Spleen (tissue), 11 donors: Measurements from ENCODE around the gene CLASP1. TPM values are rescaled to one million over a fixed set of nuclear protein-coding genes. Genes with fewer than 3 reads are reported as not detected.
A peak's percentile ranks its signal among the peaks of the same experiment; 100 is the strongest.

Source experiments
- DNase-seq: peaks from one replicate; pipeline ENCODE4 v3.0.0-alpha.2; 2020
- H3K27ac ChIP-seq, 8 donors: fragments of 200-600 bp; sonication (generic) in 7 of 8; 1 replicate in 4 of 8; 2 replicates in 4 of 8; pipeline versions ENCODE4 v1.5.0 to v1.8.0; 2016 to 2021; ENCODE audit warnings: inconsistent platforms in 4 of 8, mild to moderate bottlenecking in 4 of 8, moderate library complexity in 1 of 8
- H3K27me3 ChIP-seq, 7 donors: fragments of 200-600 bp; sonication (generic) in 6 of 7; replicated peaks in 1 of 7; 1 replicate in 4 of 7; 2 replicates in 3 of 7; pipeline versions ENCODE4 v1.5.0 to v1.8.0; 2016 to 2021; ENCODE audit warnings: inconsistent platforms in 3 of 7, mild to moderate bottlenecking in 1 of 7
- H3K36me3 ChIP-seq, 6 donors: fragments of 200-600 bp; sonication (generic) in 5 of 6; 1 replicate in 4 of 6; 2 replicates in 2 of 6; pipeline versions ENCODE4 v1.5.0 to v1.8.0; 2016 to 2021; ENCODE audit warnings: inconsistent platforms in 2 of 6
- H3K4me1 ChIP-seq, 6 donors: fragments of 200-600 bp; sonication (generic) in 5 of 6; 1 replicate in 3 of 6; 2 replicates in 3 of 6; pipeline versions ENCODE4 v1.5.0 to v1.8.0; 2016 to 2021; ENCODE audit warnings: inconsistent platforms in 3 of 6
- H3K4me3 ChIP-seq, 8 donors: fragments of 200-600 bp; sonication (generic) in 7 of 8; 1 replicate in 4 of 8; 2 replicates in 4 of 8; pipeline versions ENCODE4 v1.5.0 to v1.8.0; 2016 to 2021; ENCODE audit warnings: inconsistent platforms in 4 of 8, mild to moderate bottlenecking in 4 of 8, moderate library complexity in 2 of 8
- H3K9me3 ChIP-seq, 8 donors: fragments of 200-600 bp; sonication (generic) in 7 of 8; 1 replicate in 4 of 8; 2 replicates in 4 of 8; pipeline versions ENCODE4 v1.5.0 to v1.8.0; 2016 to 2021; ENCODE audit warnings: inconsistent platforms in 4 of 8
- POLR2A ChIP-seq, 3 donors: fragments of 450-650 bp; IDR thresholded peaks; one replicate each; pipeline ENCODE4 v1.5.1; 2017; ENCODE audit warnings: antibody characterized with exemption in 3 of 3, mild to moderate bottlenecking in 1 of 3
- POLR2AphosphoS5 ChIP-seq, 3 donors: sonication (generic); formaldehyde crosslinking; IDR thresholded peaks; one replicate each; pipeline ENCODE4 v1.5.1; 2017; ENCODE audit warnings: antibody characterized with exemption in 3 of 3
- WGBS, 5 donors: extraction: QIAGEN DNeasy Blood & Tissue Kit in 3 of 5; methylation state at CpG; one replicate each; pipeline versions ENCODE4 v1.1.5 to v1.1.7; 2013 to 2018; 5-methylcytosine and 5-hydroxymethylcytosine counted together
- intact Hi-C: fragments of 100-400 bp; cut with DNase I; formaldehyde crosslinking; loops from one replicate; pipeline ENCODE4 v1.15.0; 2023; ENCODE audit warnings: low total_unique reads
- polyA plus RNA-seq, 3 donors: library from polyadenylated mRNA; stranded (reverse); fragments of 200-250 nt; gene quantifications; one replicate each; pipeline ENCODE4 v1.2.1, GENCODE V29; 2013
- total RNA-seq, 7 donors: library from RNA; depleted of rRNA in 3 of 7; stranded (reverse); fragments of >200 nt in 3 of 7; fragmentation: NEBNext Ultra II Directional in 4 of 7; extraction: Animal tissue kit (Norgen Biotek cat#: 25700) in 4 of 7; gene quantifications; one replicate each; pipeline versions ENCODE4 v1.1.0 to v1.2.1, GENCODE V29; 2016 to 2021
- TF ChIP-seq, protein P1 (sequence below), 11 experiments: fragments of 200-600 bp in 7 of 11; fragments of 450-650 bp in 4 of 11; sonication (generic) in 4 of 11; IDR thresholded peaks in 8 of 11; conservative IDR thresholded peaks in 3 of 11; 1 replicate in 7 of 11; 2 replicates in 4 of 11; pipeline versions ENCODE4 v1.4.0 to v1.8.0; 2016 to 2021; ENCODE audit warnings: antibody characterized with exemption in 11 of 11, inconsistent platforms in 4 of 11, mild to moderate bottlenecking in 1 of 11
- donor health status: healthy with polysubstance abuse.
- donor health status: DM: no; HTN: no; CAD: no; lungs with moderate emphysema.
- donor health status: DM: no; HTN: no; CAD: no.
- donor health status: Bipolar disorder and iron deficiency.
- donor health status: healthy.
- donor health status: DM: no; HTN: no; CAD: no.
- donor health status: DM: yes; HTN: yes; CAD: no.

CLASP1 gene
- total and polyA plus RNA-seq, 10 donors, result 4.0 to 103 (median 71.7) TPM

DNA sequence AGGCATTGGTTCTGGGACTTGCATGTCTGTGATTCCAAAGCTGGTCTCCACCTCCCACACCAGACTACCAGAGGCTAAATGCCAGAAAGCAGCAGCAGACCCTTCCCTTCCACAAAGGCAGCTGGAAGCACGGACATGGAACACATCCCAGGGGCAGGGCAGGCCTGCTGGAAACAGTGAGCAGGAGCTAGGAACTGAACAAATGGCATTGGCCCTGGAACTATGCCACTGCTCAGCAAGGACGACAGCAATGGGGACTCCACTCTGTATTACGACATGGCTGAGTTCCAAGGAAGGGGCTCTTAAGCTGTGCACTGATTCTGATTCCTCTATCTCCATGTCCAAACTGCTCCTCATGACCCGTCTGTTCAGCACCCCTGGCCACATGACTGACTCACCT lies 286.5 kb downstream of the CLASP1 start:
- TF ChIP-seq, protein P1, sequence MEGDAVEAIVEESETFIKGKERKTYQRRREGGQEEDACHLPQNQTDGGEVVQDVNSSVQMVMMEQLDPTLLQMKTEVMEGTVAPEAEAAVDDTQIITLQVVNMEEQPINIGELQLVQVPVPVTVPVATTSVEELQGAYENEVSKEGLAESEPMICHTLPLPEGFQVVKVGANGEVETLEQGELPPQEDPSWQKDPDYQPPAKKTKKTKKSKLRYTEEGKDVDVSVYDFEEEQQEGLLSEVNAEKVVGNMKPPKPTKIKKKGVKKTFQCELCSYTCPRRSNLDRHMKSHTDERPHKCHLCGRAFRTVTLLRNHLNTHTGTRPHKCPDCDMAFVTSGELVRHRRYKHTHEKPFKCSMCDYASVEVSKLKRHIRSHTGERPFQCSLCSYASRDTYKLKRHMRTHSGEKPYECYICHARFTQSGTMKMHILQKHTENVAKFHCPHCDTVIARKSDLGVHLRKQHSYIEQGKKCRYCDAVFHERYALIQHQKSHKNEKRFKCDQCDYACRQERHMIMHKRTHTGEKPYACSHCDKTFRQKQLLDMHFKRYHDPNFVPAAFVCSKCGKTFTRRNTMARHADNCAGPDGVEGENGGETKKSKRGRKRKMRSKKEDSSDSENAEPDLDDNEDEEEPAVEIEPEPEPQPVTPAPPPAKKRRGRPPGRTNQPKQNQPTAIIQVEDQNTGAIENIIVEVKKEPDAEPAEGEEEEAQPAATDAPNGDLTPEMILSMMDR (IDR thresholded peaks at IDR 0.05 in 8 of 11, conservative IDR thresholded peaks at IDR 0.05 in 3 of 11), result no peak
- TF ChIP-seq POLR2AphosphoS5 (IDR thresholded peaks at IDR 0.05) (no peak), POLR2A (IDR thresholded peaks at IDR 0.05) (no peak)
- WGBS, 5 donors, result 70 to 77% (median 76%) methylated on average over 4 of the region's 4 CpGs
- Histone ChIP-seq H3K4me3 (no peak overlapping the region), H3K27me3 (no peaks in the 10 kb centered on the region), H3K36me3 (peaks cover 2 to 100% (median 78%) of the 10 kb centered on the region in 6 donors), H3K9me3 (no peaks in the 10 kb centered on the region), H3K4me1 (peaks cover 0 to 10% (median 0%) of the 10 kb centered on the region in 6 donors), H3K27ac (no peak overlapping the region)
- intact Hi-C loops, result no loop called here
- no peak for DNase-seq

- Histone ChIP-seq H3K9me3 (no peaks in the 10 kb centered on the region), H3K4me3 (no peak overlapping the region), H3K27ac (no peak overlapping the region), H3K27me3 (no peaks in the 10 kb centered on the region), H3K36me3 (peaks cover 2 to 100% (median 75%) of the 10 kb centered on the region in 6 donors), H3K4me1 (peaks cover 0 to 10% (median 0%) of the 10 kb centered on the region in 6 donors)
- intact Hi-C loops, result no loop called here
- DNase-seq, result no peak
- WGBS, 5 donors, result 73 to 100% (median 96%) methylated on average over 1 of the region's 1 CpG
- TF ChIP-seq, protein P1 (IDR thresholded peaks at IDR 0.05 in 8 of 11, conservative IDR thresholded peaks at IDR 0.05 in 3 of 11), result no peak
- no peak for TF ChIP-seq POLR2AphosphoS5 (IDR thresholded peaks at IDR 0.05)
Observed at GRCh38 chr2:121362226-121362625, 287.0 kb downstream of the CLASP1 start.

DNA sequence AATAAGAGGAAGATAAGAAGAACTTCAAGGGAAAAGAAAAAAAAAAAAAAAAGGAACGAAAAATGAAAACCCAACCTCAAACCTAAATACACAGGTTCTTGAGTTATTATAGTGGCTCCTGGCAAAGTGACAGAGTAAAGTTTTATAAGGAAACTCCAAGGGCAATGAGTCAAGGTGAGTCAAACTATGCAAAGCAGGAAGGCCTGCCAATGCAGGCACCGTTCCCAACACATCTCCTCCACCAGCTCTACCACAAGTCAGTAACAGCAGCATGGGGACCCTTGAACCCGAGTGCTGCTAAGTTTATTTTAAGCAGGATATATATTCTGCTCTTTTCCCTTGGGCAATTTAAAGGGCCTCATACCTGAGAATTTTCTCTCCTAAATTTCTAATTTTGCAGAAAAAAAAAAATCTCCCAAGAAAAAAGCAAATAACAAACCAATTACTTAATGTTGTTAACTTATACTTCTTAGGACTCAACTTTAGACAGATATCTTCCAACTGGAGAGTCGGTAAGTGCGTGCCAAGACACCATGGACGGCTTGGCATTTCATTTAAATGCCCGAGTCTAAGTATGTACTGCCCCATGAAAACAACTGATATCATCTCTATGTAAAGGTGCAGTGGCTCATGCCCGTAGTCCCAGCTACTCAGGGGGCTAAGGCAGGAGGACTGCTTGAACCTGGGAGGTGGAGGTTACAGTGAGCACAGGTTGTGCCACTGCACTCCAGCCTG lies 288.5 kb downstream of the CLASP1 start:
- Histone ChIP-seq H3K9me3 (no peaks in the 10 kb centered on the region), H3K27me3 (no peaks in the 10 kb centered on the region), H3K36me3 (peaks cover 0 to 100% (median 68%) of the 10 kb centered on the region in 6 donors), H3K27ac (no peak overlapping the region), H3K4me3 (no peak overlapping the region), H3K4me1 (peaks cover 0 to 10% (median 0%) of the 10 kb centered on the region in 6 donors)
- TF ChIP-seq POLR2AphosphoS5 (IDR thresholded peaks at IDR 0.05), result peak in 1 of 3 donors; percentile 8
- no peak for TF ChIP-seq POLR2A (IDR thresholded peaks at IDR 0.05)
- 79 to 86% (median 84%) methylated on average over 8 of the region's 8 CpGs for WGBS, 5 donors
- no peak for DNase-seq
- intact Hi-C loops, result no loop called here

DNA sequence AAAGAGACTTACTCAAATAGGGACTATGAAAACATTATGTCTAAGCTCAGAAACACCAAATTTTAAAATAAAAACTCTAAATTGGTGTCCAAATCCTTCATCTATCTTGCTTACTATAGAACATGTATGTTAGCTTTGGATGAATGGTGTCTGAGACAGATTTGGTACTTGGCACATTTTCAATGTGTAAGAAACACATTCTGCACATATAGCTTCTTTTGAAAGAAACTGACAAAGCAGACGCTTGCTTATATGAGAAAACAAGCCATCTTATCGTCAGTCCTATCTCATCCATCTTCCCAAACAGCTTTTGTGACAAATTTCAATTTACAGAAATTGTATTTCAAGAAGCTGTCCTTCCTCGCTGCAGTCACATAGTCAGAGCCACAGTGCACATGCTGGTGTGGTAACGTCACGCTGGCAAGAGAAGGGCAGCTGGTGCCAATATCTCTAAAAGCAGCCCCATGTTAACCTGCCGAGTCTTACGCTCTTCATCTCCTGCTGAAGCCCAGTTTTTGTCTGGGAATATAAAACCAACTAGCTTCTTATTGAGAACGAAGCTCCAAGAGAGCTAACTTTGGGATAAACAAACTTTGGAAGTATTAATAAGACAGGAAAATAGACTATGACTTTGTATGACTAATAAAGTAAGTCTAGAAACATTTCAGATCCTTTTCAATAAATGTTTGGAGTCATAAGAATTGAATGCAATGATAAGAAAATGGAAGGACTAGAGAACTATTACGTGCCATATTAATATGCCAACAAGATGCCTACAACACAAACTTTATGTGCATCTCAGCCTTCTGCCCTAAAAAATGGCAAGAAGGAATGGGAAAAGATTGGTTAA lies 289.3 kb downstream of the CLASP1 start:
- Histone ChIP-seq H3K4me3 (no peak overlapping the region), H3K9me3 (no peaks in the 10 kb centered on the region), H3K27me3 (no peaks in the 10 kb centered on the region), H3K27ac (no peak overlapping the region), H3K4me1 (peaks cover 0 to 10% (median 0%) of the 10 kb centered on the region in 6 donors), H3K36me3 (peaks cover 0 to 100% (median 68%) of the 10 kb centered on the region in 6 donors)
- no peak for TF ChIP-seq POLR2AphosphoS5 (IDR thresholded peaks at IDR 0.05)
- TF ChIP-seq, protein P1 (IDR thresholded peaks at IDR 0.05 in 8 of 11, conservative IDR thresholded peaks at IDR 0.05 in 3 of 11), result no peak
- 94 to 98% (median 95%) methylated on average over 9 of the region's 9 CpGs for WGBS, 5 donors
- DNase-seq, result no peak
- intact Hi-C loops, result no loop called here
